ENCODE data around the gene RAD51. TPM values are rescaled to one million over a fixed set of nuclear protein-coding genes. Genes with fewer than 3 reads are reported as not detected.

The RAD51 gene
- total RNA-seq, 2 donors from 2014 or later = 2.6 to 7.1 TPM

DNA sequence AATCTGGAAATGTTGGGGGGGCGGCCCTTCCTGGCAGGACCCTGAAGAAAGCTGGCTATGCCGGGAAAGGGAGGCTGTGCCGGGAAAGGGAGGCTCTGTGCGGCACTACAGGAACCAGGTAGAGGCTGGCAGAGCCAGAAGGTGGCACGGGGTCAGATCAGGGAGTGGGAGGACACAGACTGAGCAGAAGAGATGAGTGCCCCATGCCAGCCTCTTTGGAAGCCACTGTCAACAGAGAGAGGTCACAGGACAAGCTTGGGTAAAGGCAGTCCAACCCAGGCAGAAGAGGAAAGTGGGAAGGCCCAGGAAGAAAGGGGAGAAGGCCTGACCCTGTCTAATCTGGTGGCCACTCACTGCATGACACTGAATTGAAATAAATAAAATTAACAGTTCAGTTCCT lies 76.3 kb downstream of the RAD51 start:
- intact Hi-C loops (cut with DNase I, micrococcal nuclease) = no loop called here
- no peak for ATAC-seq
- DNase-seq = no peak

DNA sequence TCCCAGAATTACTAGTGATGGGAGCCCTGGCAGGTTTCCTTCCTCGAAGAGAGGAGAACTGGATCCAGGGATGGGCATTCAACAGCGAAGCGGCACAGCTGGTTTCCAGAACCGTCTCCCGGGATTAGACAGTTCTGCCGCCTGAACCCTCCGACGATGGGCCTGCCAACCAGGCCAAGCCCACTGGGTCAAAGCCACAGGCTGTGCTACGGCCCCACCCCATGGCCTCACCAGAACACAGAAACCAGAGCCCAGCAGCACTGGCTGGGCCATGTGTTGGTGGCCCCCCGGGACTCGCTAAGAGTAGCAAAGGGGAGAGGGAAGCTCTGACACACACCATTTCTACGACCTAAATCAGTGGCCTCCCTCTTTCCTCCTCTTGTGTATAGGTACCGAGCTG lies 77.0 kb downstream of the RAD51 start:
- intact Hi-C loops (cut with DNase I, micrococcal nuclease) = no loop called here
- ATAC-seq = no peak

DNA sequence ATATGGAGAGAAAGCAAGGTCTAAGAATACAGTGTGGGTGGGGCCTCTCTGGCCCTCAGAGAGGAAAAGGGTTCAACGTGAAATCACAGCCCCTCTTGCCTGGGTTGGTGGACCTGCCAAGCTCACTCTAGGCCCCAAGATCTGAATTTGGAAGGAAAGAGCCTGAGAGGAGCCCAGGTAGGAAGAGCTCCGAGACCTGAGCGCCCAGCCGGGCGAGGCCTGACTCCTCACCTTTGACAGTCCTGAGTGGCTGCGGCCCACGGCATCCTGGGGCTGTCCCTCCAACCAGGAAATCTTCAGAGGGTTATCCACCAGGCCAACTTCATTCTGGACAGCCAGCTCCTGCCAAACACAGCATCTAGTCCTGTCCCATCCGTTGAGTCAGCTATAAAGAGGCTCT lies 78.5 kb downstream of the RAD51 start:
- intact Hi-C loops (cut with DNase I, micrococcal nuclease) = no loop called here
- DNase-seq (no peak), ATAC-seq (no peak)

More for the DNA sequence above, 77.0 kb downstream of the RAD51 start:
- no peak for DNase-seq

DNA sequence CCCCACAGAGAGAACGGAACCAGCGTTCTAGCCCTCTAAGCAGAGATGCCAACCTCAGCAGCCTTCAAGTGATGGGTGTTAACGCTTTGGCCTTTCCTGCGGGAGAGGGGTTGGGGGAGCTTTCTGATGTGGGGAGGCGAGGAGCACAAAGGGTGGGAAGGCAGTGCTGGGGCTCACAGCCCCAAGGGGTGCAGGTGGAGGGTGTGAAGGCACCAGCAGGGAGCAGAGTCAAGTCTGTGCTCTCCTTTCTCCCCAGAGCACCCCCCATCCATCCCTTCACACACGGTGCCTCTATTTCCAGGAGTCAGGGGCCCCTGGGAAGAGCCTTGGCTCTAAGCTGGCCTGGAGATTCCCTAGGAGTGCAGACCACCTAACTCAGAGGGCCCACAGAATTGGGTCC lies 78.9 kb downstream of the RAD51 start:
- ATAC-seq (no peak), DNase-seq (no peak)
- intact Hi-C loops (cut with DNase I, micrococcal nuclease) = no loop called here

- no peak for ATAC-seq
- intact Hi-C loops (cut with DNase I, micrococcal nuclease) = no loop called here
- no peak for DNase-seq
These were observed 80.0 kb downstream of the RAD51 start for GRCh38 chr15:40775007-40775406.

- no peak for DNase-seq
- intact Hi-C loops (cut with DNase I, micrococcal nuclease) = no loop called here
- ATAC-seq = no peak
These were observed 81.0 kb downstream of the RAD51 start for GRCh38 chr15:40775740-40776536.

DNA sequence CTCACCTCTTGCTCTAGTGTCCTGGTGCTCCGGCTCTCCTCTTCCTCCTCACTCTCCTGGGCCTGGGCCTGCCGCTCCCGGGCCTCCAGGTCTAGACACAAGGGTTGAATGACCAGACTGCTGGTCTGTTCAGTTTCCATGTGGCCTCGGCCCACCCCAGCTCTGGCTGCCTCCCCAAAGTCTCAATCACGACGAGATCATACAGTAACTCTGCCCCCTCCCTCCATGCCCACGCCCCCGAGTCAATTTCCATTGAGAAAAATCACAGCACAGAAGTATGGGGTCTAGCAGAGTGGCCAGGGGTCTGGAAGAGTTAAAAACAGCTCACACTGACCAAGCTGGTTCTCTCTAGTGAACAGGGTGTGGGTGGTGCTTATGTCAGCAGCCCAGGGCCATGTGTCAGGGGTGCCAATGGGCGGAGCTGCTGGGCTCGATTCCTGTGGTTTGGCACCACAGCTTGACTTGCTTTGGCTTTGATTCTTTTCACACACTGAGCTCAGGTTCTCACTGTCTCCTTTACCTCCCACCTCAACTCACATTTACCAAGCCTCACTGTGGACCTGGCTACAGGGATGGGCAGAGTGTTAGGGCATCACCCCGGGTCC lies 81.7 kb downstream of the RAD51 start:
- ATAC-seq = peak; percentile 48
- no peak for DNase-seq
- intact Hi-C loops (cut with DNase I, micrococcal nuclease) = no loop called here

Other genes with a start within 250 kb of the RAD51 start
- 1 to 10 TPM; 2.5 to 5.1 TPM for gene CHST14, start 224.2 kb upstream of the RAD51 start, total RNA-seq
- 10 to 100 TPM; 22.6 to 25.0 TPM for gene CCDC32, start 130.1 kb upstream of the RAD51 start, total RNA-seq
- gene RPUSD2, start 125.9 kb upstream of the RAD51 start, total RNA-seq = 1 to 10 TPM; 9.0 to 9.9 TPM
- 1 to 10 TPM; 2.4 to 8.0 TPM for gene KNL1, start 100.9 kb upstream of the RAD51 start, total RNA-seq
- gene RMDN3, start 60.1 kb downstream of the RAD51 start, total RNA-seq = 10 to 100 TPM; 32.4 to 40.2 TPM
- 10 to 100 TPM; 21.2 to 35.1 TPM for gene GCHFR, start 68.9 kb downstream of the RAD51 start, total RNA-seq
- gene C15orf62, start 74.8 kb downstream of the RAD51 start, total RNA-seq = under 1 TPM; 0.25 to 0.61 TPM
- 10 to 100 TPM; 25.3 to 26.8 TPM for gene ZFYVE19, start 111.9 kb downstream of the RAD51 start, total RNA-seq
- gene DNAJC17, start 112.3 kb downstream of the RAD51 start, total RNA-seq = 10 to 100 TPM; 32.8 to 36.9 TPM
- 100 to 1,000 TPM; 153 to 171 TPM for gene PPP1R14D, start 133.5 kb downstream of the RAD51 start, total RNA-seq
- gene SPINT1, start 148.9 kb downstream of the RAD51 start, total RNA-seq = 100 to 1,000 TPM; 392 to 417 TPM
- gene RHOV, start 179.1 kb downstream of the RAD51 start, total RNA-seq = 1 to 10 TPM; 3.7 to 8.9 TPM
- gene VPS18, start 199.3 kb downstream of the RAD51 start, total RNA-seq = 10 to 100 TPM; 20.8 to 20.9 TPM
- gene DLL4, start 234.2 kb downstream of the RAD51 start, total RNA-seq = 10 to 100 TPM; 14.0 to 15.9 TPM